ENCODE measurements around the gene VEPH1. TPM values are rescaled to one million over a fixed set of nuclear protein-coding genes. Genes with fewer than 3 reads are reported as not detected.

VEPH1 gene
- total RNA-seq, 2 donors from 2014 or later, result 11.8 to 17.1 TPM

DNA sequence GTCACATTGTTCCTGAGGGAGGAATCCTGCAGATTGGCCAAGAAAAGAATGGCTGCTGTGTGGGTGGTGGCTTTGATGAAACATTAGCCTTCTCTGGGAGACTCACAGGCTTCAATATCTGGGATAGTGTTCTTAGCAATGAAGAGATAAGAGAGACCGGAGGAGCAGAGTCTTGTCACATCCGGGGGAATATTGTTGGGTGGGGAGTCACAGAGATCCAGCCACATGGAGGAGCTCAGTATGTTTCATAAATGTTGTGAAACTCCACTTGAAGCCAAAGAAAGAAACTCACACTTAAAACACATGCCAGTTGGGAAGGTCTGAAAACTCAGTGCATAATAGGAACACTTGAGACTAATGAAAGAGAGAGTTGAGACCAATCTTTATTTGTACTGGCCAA is 60.5 kb downstream of the VEPH1 start:
- DNase-seq, result no peak
- H3K27ac Mint-ChIP-seq, result no peak overlapping the region
- H3K9me3 Mint-ChIP-seq, result no peaks in the 10 kb centered on the region
- WGBS, 2 experiments (ENCODE audit: insufficient coverage in 1 of 2, insufficient read length in 1 of 2), result 92 to 100% methylated on average over 1 to 2 of the region's 2 CpGs
- no peaks in the 10 kb centered on the region for H3K36me3 Mint-ChIP-seq (ENCODE audit: low read depth)
- no peak overlapping the region for H3K9ac ChIP-seq (ENCODE audit: extremely low read depth, low read length, poor library complexity, severe bottlenecking)
- H3K4me1 ChIP-seq (ENCODE audit: control insufficient read depth, insufficient read depth, low read length), result no peaks in the 10 kb centered on the region
- H3K4me3 ChIP-seq (ENCODE audit: low read length), result no peak overlapping the region
- TF ChIP-seq, protein P1, sequence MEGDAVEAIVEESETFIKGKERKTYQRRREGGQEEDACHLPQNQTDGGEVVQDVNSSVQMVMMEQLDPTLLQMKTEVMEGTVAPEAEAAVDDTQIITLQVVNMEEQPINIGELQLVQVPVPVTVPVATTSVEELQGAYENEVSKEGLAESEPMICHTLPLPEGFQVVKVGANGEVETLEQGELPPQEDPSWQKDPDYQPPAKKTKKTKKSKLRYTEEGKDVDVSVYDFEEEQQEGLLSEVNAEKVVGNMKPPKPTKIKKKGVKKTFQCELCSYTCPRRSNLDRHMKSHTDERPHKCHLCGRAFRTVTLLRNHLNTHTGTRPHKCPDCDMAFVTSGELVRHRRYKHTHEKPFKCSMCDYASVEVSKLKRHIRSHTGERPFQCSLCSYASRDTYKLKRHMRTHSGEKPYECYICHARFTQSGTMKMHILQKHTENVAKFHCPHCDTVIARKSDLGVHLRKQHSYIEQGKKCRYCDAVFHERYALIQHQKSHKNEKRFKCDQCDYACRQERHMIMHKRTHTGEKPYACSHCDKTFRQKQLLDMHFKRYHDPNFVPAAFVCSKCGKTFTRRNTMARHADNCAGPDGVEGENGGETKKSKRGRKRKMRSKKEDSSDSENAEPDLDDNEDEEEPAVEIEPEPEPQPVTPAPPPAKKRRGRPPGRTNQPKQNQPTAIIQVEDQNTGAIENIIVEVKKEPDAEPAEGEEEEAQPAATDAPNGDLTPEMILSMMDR (conservative IDR thresholded peaks at IDR 0.05), result no peak
- H3K4me1 Mint-ChIP-seq, result no peaks in the 10 kb centered on the region
- H3K27ac ChIP-seq (ENCODE audit: low read depth, low read length), result no peak overlapping the region
- peaks cover 14% of the 10 kb centered on the region for H3K27me3 ChIP-seq (ENCODE audit: control insufficient read depth, insufficient read depth, low read length, poor library complexity, severe bottlenecking)
- peaks cover 20% of the 10 kb centered on the region for H3K27me3 Mint-ChIP-seq (ENCODE audit: insufficient read depth)
- H3K9me3 ChIP-seq (ENCODE audit: control insufficient read depth, low read length), result no peaks in the 10 kb centered on the region
- no peak overlapping the region for H3K4me3 Mint-ChIP-seq
- H3K36me3 ChIP-seq (ENCODE audit: control insufficient read depth, insufficient read depth, low read length), result no peaks in the 10 kb centered on the region

DNA sequence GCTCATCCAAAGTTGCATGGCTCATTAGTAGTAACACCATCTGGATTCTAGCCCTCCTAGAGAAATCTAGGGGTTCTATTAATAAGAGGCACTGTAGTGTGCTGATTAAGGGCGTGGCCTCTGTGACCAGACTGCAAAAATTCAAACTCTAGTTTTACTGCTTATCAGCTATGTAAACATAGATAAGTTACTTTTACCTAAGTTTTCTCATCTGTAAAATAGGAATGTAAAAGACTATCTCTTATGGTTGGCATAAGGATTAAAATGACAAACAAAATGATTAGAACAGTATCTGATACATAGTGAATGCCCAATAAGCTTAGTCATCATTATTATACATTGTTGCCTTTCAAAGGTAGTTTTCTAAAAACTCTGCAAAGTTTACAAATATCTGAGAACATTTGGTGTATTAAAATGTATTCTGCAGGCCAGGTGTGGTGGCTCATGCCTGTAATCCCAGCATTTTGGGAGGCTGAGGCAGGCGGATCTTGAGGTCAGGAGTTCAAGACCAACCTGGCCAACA is 62.1 kb downstream of the VEPH1 start:
- H3K27ac Mint-ChIP-seq, result no peak overlapping the region
- Histone ChIP-seq H3K4me3 (ENCODE audit: low read length) (no peak overlapping the region), H3K9me3 (ENCODE audit: control insufficient read depth, low read length) (no peaks in the 10 kb centered on the region), H3K27me3 (ENCODE audit: control insufficient read depth, insufficient read depth, low read length, poor library complexity, severe bottlenecking) (peaks cover 27% of the 10 kb centered on the region), H3K27ac (ENCODE audit: low read depth, low read length) (no peak overlapping the region), H3K9ac (ENCODE audit: extremely low read depth, low read length, poor library complexity, severe bottlenecking) (no peak overlapping the region), H3K4me1 (ENCODE audit: control insufficient read depth, insufficient read depth, low read length) (no peaks in the 10 kb centered on the region), H3K36me3 (ENCODE audit: control insufficient read depth, insufficient read depth, low read length) (no peaks in the 10 kb centered on the region)
- H3K4me3 Mint-ChIP-seq, result no peak overlapping the region
- peaks cover 7% of the 10 kb centered on the region for H3K4me1 Mint-ChIP-seq
- H3K9me3 Mint-ChIP-seq, result no peaks in the 10 kb centered on the region
- H3K27me3 Mint-ChIP-seq (ENCODE audit: insufficient read depth), result peaks cover 33% of the 10 kb centered on the region
- DNase-seq, result no peak
- WGBS, 2 experiments (ENCODE audit: insufficient coverage in 1 of 2, insufficient read length in 1 of 2), result 88 to 100% methylated on average over 1 to 2 of the region's 2 CpGs
- TF ChIP-seq, protein P1 (conservative IDR thresholded peaks at IDR 0.05), result no peak
- H3K36me3 Mint-ChIP-seq (ENCODE audit: low read depth), result no peaks in the 10 kb centered on the region

DNA sequence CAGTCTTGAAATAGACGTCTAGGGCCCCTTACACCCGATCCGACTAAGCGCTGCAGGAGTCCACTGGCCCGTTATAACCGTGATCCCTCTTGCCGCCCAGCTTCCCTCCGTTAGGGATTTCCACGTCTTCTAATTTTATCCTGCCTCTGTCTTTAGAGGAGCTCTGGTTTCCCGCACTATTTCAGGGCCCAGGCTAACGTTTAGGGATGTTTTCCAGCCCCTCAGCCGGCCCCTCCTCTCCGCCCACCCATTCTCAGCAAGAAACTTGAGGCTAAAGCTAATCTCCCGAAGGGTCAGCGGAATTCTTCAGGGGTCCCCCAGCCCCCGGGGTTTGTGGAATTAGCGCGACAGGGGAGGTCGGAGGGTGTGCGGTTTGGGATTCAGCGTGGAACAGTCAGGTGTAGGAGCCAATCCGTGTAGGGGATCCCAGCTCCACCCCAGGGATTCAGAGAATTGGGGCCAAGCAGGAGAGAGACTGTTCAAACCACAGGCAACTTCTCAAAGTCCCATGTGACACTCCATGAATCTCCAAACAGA is 65.0 kb downstream of the VEPH1 start:
- H3K9me3 ChIP-seq (ENCODE audit: control insufficient read depth, low read length), result no peaks in the 10 kb centered on the region
- peaks cover 28% of the 10 kb centered on the region for H3K27me3 ChIP-seq (ENCODE audit: control insufficient read depth, insufficient read depth, low read length, poor library complexity, severe bottlenecking)
- no peaks in the 10 kb centered on the region for H3K36me3 Mint-ChIP-seq (ENCODE audit: low read depth)
- no peaks in the 10 kb centered on the region for H3K9me3 Mint-ChIP-seq
- peak overlapping the region; percentile 65 for H3K4me3 Mint-ChIP-seq
- DNase-seq, result peak; percentile 68
- peak overlapping the region; percentile 50 for H3K27ac ChIP-seq (ENCODE audit: low read depth, low read length)
- H3K27me3 Mint-ChIP-seq (ENCODE audit: insufficient read depth), result peaks cover 46% of the 10 kb centered on the region
- WGBS, 2 experiments (ENCODE audit: insufficient coverage in 1 of 2, insufficient read length in 1 of 2), result 0 to 3% methylated on average over 8 to 22 of the region's 22 CpGs
- H3K4me1 Mint-ChIP-seq, result peaks cover 7% of the 10 kb centered on the region
- no peak overlapping the region for H3K9ac ChIP-seq (ENCODE audit: extremely low read depth, low read length, poor library complexity, severe bottlenecking)
- TF ChIP-seq, protein P1 (conservative IDR thresholded peaks at IDR 0.05), result no peak
- no peaks in the 10 kb centered on the region for H3K4me1 ChIP-seq (ENCODE audit: control insufficient read depth, insufficient read depth, low read length)
- H3K4me3 ChIP-seq (ENCODE audit: low read length), result peak overlapping the region; percentile 82
- no peaks in the 10 kb centered on the region for H3K36me3 ChIP-seq (ENCODE audit: control insufficient read depth, insufficient read depth, low read length)
- H3K27ac Mint-ChIP-seq, result no peak overlapping the region
